ENCODE measurements around the gene F11. TPM values are rescaled to one million over a fixed set of nuclear protein-coding genes. Genes with fewer than 3 reads are reported as not detected.
A peak's percentile ranks its signal among the peaks of the same experiment; 100 is the strongest.

The F11 gene
- total and polyA plus RNA-seq, 2 experiments from 2014 or later = not detected

GRCh38 chr4:186299291-186299690 lies 33.3 kb downstream of the F11 start:
- Histone ChIP-seq H3K4me3 (no peak overlapping the region), H3K36me3 (ENCODE audit: low read depth) (no peaks in the 10 kb centered on the region), H3K27me3 (replicated peaks; ENCODE audit: insufficient read depth) (peaks cover 30% of the 10 kb centered on the region), H3K4me2 (ENCODE audit: unreplicated experiment) (no peak overlapping the region), H3K79me2 (ENCODE audit: insufficient read depth) (no peaks in the 10 kb centered on the region), H4K20me1 (ENCODE audit: insufficient read depth) (no peaks in the 10 kb centered on the region), H3F3A (ENCODE audit: insufficient read depth) (no peaks in the 10 kb centered on the region), H2AFZ (no peak overlapping the region), H3K9ac (no peak overlapping the region), H3K9me3 (ENCODE audit: low read depth) (no peaks in the 10 kb centered on the region), H3K4me1 (ENCODE audit: insufficient read depth) (no peaks in the 10 kb centered on the region), H3K9me2 (ENCODE audit: insufficient read depth) (no peaks in the 10 kb centered on the region), H3K27ac (no peak overlapping the region)
- WGBS, 2 experiments (ENCODE audit: low coverage in 1 of 2, low lambda C conversion rate in 2 of 2, missing lambda C conversion rate in 2 of 2) = 54% methylated on average over 5 of the region's 5 CpGs
- no peak for DNase-seq
- TF ChIP-seq EZH2phosphoT487 (IDR thresholded peaks at IDR 0.05; ENCODE audit: insufficient read depth, low read depth) (no peak), EZH2 (IDR thresholded peaks at IDR 0.05; ENCODE audit: insufficient read depth, poor library complexity, severe bottlenecking) (no peak)
- in situ Hi-C loops (cut with MboI) = loop anchor here (10.0 kb wide), 1 partner anchor 286 kb away; no protein-coding TSS in a partner anchor

- no peak overlapping the region for H3K4me3 ChIP-seq
- H3K27ac ChIP-seq = no peak overlapping the region
- H3F3A ChIP-seq (ENCODE audit: insufficient read depth) = no peaks in the 10 kb centered on the region
- H4K20me1 ChIP-seq (ENCODE audit: insufficient read depth) = no peaks in the 10 kb centered on the region
- H3K9ac ChIP-seq = no peak overlapping the region
- H3K27me3 ChIP-seq (replicated peaks; ENCODE audit: insufficient read depth) = peaks cover 30% of the 10 kb centered on the region
- no peaks in the 10 kb centered on the region for H3K4me1 ChIP-seq (ENCODE audit: insufficient read depth)
- no peak overlapping the region for H2AFZ ChIP-seq
- 50 to 54% methylated on average over 6 of the region's 6 CpGs for WGBS, 2 experiments (ENCODE audit: low coverage in 1 of 2, low lambda C conversion rate in 2 of 2, missing lambda C conversion rate in 2 of 2)
- no peak for DNase-seq
- no peaks in the 10 kb centered on the region for H3K9me3 ChIP-seq (ENCODE audit: low read depth)
- H3K4me2 ChIP-seq (ENCODE audit: unreplicated experiment) = no peak overlapping the region
- H3K36me3 ChIP-seq (ENCODE audit: low read depth) = no peaks in the 10 kb centered on the region
- TF ChIP-seq EZH2 (IDR thresholded peaks at IDR 0.05; ENCODE audit: insufficient read depth, poor library complexity, severe bottlenecking) (no peak), EZH2phosphoT487 (IDR thresholded peaks at IDR 0.05; ENCODE audit: insufficient read depth, low read depth) (no peak)
- in situ Hi-C loops (cut with MboI) = no loop called here
- H3K79me2 ChIP-seq (ENCODE audit: insufficient read depth) = no peaks in the 10 kb centered on the region
- no peaks in the 10 kb centered on the region for H3K9me2 ChIP-seq (ENCODE audit: insufficient read depth)
These were observed 34.8 kb downstream of the F11 start for GRCh38 chr4:186300659-186301390.

GRCh38 chr4:186304216-186304615 lies 38.2 kb downstream of the F11 start:
- in situ Hi-C loops (cut with MboI) = no loop called here
- no peak overlapping the region for H3K9ac ChIP-seq
- no peak for TF ChIP-seq EZH2phosphoT487 (IDR thresholded peaks at IDR 0.05; ENCODE audit: insufficient read depth, low read depth)
- no peak for TF ChIP-seq EZH2 (IDR thresholded peaks at IDR 0.05; ENCODE audit: insufficient read depth, poor library complexity, severe bottlenecking)
- no peaks in the 10 kb centered on the region for H3K36me3 ChIP-seq (ENCODE audit: low read depth)
- no peaks in the 10 kb centered on the region for H4K20me1 ChIP-seq (ENCODE audit: insufficient read depth)
- WGBS, 2 experiments (ENCODE audit: low coverage in 1 of 2, low lambda C conversion rate in 2 of 2, missing lambda C conversion rate in 2 of 2) = 44 to 50% methylated on average over 5 of the region's 5 CpGs
- H3K4me1 ChIP-seq (ENCODE audit: insufficient read depth) = no peaks in the 10 kb centered on the region
- no peaks in the 10 kb centered on the region for H3K9me2 ChIP-seq (ENCODE audit: insufficient read depth)
- DNase-seq = no peak
- no peak overlapping the region for H2AFZ ChIP-seq
- H3K79me2 ChIP-seq (ENCODE audit: insufficient read depth) = no peaks in the 10 kb centered on the region
- H3F3A ChIP-seq (ENCODE audit: insufficient read depth) = no peaks in the 10 kb centered on the region
- no peaks in the 10 kb centered on the region for H3K9me3 ChIP-seq (ENCODE audit: low read depth)
- H3K27ac ChIP-seq = no peak overlapping the region
- H3K4me3 ChIP-seq = no peak overlapping the region
- H3K4me2 ChIP-seq (ENCODE audit: unreplicated experiment) = no peak overlapping the region
- peaks cover 19% of the 10 kb centered on the region for H3K27me3 ChIP-seq (replicated peaks; ENCODE audit: insufficient read depth)

GRCh38 chr4:186304866-186305505 lies 39.0 kb downstream of the F11 start:
- Histone ChIP-seq H3K9me3 (ENCODE audit: low read depth) (no peaks in the 10 kb centered on the region), H3K9ac (no peak overlapping the region), H3K4me3 (no peak overlapping the region), H3K4me1 (ENCODE audit: insufficient read depth) (no peaks in the 10 kb centered on the region), H3K36me3 (ENCODE audit: low read depth) (no peaks in the 10 kb centered on the region), H2AFZ (no peak overlapping the region), H3K27ac (no peak overlapping the region), H3K27me3 (replicated peaks; ENCODE audit: insufficient read depth) (peaks cover 16% of the 10 kb centered on the region), H3K79me2 (ENCODE audit: insufficient read depth) (no peaks in the 10 kb centered on the region), H4K20me1 (ENCODE audit: insufficient read depth) (no peaks in the 10 kb centered on the region), H3K4me2 (ENCODE audit: unreplicated experiment) (no peak overlapping the region), H3K9me2 (ENCODE audit: insufficient read depth) (no peaks in the 10 kb centered on the region), H3F3A (ENCODE audit: insufficient read depth) (no peaks in the 10 kb centered on the region)
- 8% methylated on average over 13 of the region's 13 CpGs for WGBS, 2 experiments (ENCODE audit: low coverage in 1 of 2, low lambda C conversion rate in 2 of 2, missing lambda C conversion rate in 2 of 2)
- DNase-seq = peak; percentile 21
- in situ Hi-C loops (cut with MboI) = no loop called here
- no peak for TF ChIP-seq EZH2 (IDR thresholded peaks at IDR 0.05; ENCODE audit: insufficient read depth, poor library complexity, severe bottlenecking)
- no peak for TF ChIP-seq EZH2phosphoT487 (IDR thresholded peaks at IDR 0.05; ENCODE audit: insufficient read depth, low read depth)
